IMR-90 (cell line): Measurements from ENCODE around the gene KRTDAP.
"Not testable (repeated sequence)": the region's sequence is repeated elsewhere in the genome, so short reads cannot be mapped to it uniquely, and the experiment has no call there.

Experiments
- BHLHE40 ChIP-seq: fragments of 150-350 bp; IDR thresholded peaks from 2 replicates; pipeline ENCODE4 v1.6.1; 2016; ENCODE audit warnings: mild to moderate bottlenecking, low read depth, low read length
- CHD1 ChIP-seq: IDR thresholded peaks from 2 replicates; pipeline ENCODE4 v1.6.1; 2012; ENCODE audit warnings: low read depth, low read length, improper control_type of control experiment
- CTCF ChIP-seq: conservative IDR thresholded peaks from 2 replicates; pipeline ENCODE4 v1.5.1; 2012; ENCODE audit warnings: mild to moderate bottlenecking, low read depth, low read length, improper control_type of control experiment
- ELK1 ChIP-seq: fragments of 150-350 bp; IDR thresholded peaks from 2 replicates; pipeline ENCODE4 v1.6.1; 2016; ENCODE audit warnings: low read depth, mild to moderate bottlenecking, low read length, moderate library complexity, borderline replicate concordance
- FOS ChIP-seq: fragments of 150-350 bp; IDR thresholded peaks from 2 replicates; pipeline ENCODE4 v1.6.1; 2016; ENCODE audit warnings: low read depth, low read length
- MAFK ChIP-seq: IDR thresholded peaks from 2 replicates; pipeline ENCODE4 v1.6.1; 2012; ENCODE audit warnings: low read depth, low read length, improper control_type of control experiment
- MAZ ChIP-seq: IDR thresholded peaks from 2 replicates; pipeline ENCODE4 v1.6.1; 2012; ENCODE audit warnings: low read depth, mild to moderate bottlenecking, low read length, improper control_type of control experiment, moderate library complexity, borderline replicate concordance
- MXI1 ChIP-seq: IDR thresholded peaks from 2 replicates; pipeline ENCODE4 v1.6.1; 2012; ENCODE audit warnings: low read depth, mild to moderate bottlenecking, low read length, moderate library complexity, borderline replicate concordance
- POLR2A ChIP-seq: IDR thresholded peaks from 2 replicates; pipeline ENCODE4 v1.6.1; 2012; ENCODE audit warnings: mild to moderate bottlenecking, low read depth, low read length
- RAD21 ChIP-seq: IDR thresholded peaks from 2 replicates; pipeline ENCODE4 v1.6.1; 2012; ENCODE audit warnings: low read length, improper control_type of control experiment
- RFX5 ChIP-seq: IDR thresholded peaks from 2 replicates; pipeline ENCODE4 v1.8.0; 2012; ENCODE audit warnings: low read depth, mild to moderate bottlenecking, low read length, moderate library complexity
- SMC3 ChIP-seq: fragments of 150-350 bp; IDR thresholded peaks from 2 replicates; pipeline ENCODE4 v1.6.1; 2016; ENCODE audit warnings: low read depth, mild to moderate bottlenecking, antibody characterized with exemption, low read length, moderate library complexity
- USF2 ChIP-seq: fragments of 150-350 bp; IDR thresholded peaks from 2 replicates; pipeline ENCODE4 v1.6.1; 2017; ENCODE audit warnings: mild to moderate bottlenecking, antibody characterized with exemption, low read length, low read depth

- not testable (repeated sequence) for TF ChIP-seq CTCF, CHD1, POLR2A, ELK1, MAFK, FOS, RFX5, USF2, RAD21, SMC3, BHLHE40, MAZ, MXI1
Measured at GRCh38 chr19:35462956-35463355, 27.3 kb downstream of the KRTDAP start.
